ENCODE results near the gene NDUFA7.
"Not testable (repeated sequence)": the region's sequence is repeated elsewhere in the genome, so short reads cannot be mapped to it uniquely, and the experiment has no call there.

Gene NDUFA7

GRCh38 chr19:8341504-8341903 is 20.3 kb upstream of the NDUFA7 start:
- DNase-seq, result not testable (repeated sequence)

- DNase-seq, result no peak
These were observed 19.3 kb upstream of the NDUFA7 start for GRCh38 chr19:8340341-8341096.

- no peak for DNase-seq
These were observed 17.7 kb upstream of the NDUFA7 start for GRCh38 chr19:8338835-8339234.

DNA sequence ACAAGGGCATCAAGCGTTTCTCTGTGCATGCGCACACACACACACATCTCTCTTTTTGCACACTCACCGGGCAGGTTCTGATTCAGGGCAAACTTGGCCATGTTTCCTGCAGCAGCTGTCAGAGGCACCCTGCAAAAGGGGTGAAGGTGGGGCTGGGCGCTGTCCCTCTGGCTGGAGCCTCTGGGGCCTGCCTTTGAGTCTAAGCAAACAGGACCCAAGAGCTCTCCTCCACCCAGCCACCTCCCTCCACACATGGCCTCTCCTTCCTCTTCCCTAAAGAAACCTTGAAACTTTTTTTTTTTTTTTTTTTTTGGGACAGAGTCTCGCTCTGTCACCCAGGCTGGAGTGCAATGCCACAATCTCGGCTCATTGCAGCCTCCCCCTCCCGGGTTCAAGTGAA is 16.6 kb upstream of the NDUFA7 start:
- DNase-seq, result no peak

GRCh38 chr19:8336660-8337059 is 15.5 kb upstream of the NDUFA7 start:
- no peak for DNase-seq

- no peak for DNase-seq
These were observed 14.9 kb upstream of the NDUFA7 start for GRCh38 chr19:8336072-8336569.

DNA sequence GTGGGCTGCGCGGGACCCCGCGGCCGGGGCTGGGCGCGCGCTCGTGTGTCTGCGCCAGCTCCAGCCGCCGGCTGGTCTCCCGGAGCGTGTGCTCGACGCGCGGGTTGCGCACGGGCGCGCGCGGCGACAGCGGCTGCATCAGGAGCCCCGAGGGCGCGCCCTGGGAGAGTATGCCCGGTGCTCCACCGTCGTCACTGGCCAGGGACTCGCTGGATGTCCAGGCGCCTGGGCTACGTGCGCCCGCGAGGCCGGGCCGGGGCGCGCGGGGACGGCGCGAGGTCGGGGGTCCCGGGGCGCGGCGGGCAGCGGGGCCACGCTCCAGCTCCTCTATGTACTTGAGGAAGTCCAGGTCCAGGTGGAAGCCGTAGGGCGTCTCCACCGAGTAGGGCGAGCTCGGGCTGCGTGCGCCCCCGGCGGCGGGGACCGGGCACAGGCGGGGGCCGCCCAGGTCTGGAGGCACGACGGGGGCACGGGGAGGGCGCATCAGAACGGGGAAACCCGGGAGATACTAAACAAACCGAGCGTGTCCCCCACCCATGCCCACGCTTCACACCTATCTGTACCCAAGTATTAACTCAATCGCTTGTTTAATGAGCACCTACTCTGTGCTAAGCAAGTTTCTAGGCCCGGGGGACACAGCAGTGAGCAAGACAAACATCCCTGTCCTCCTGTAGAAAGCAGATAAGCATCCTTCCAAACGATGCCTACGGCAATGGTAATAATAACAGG is 14.3 kb upstream of the NDUFA7 start:
- DNase-seq, result no peak

GRCh38 chr19:8334458-8335342 is 13.5 kb upstream of the NDUFA7 start:
- peak in 1 of 2 experiments; percentile 66 for DNase-seq

DNA sequence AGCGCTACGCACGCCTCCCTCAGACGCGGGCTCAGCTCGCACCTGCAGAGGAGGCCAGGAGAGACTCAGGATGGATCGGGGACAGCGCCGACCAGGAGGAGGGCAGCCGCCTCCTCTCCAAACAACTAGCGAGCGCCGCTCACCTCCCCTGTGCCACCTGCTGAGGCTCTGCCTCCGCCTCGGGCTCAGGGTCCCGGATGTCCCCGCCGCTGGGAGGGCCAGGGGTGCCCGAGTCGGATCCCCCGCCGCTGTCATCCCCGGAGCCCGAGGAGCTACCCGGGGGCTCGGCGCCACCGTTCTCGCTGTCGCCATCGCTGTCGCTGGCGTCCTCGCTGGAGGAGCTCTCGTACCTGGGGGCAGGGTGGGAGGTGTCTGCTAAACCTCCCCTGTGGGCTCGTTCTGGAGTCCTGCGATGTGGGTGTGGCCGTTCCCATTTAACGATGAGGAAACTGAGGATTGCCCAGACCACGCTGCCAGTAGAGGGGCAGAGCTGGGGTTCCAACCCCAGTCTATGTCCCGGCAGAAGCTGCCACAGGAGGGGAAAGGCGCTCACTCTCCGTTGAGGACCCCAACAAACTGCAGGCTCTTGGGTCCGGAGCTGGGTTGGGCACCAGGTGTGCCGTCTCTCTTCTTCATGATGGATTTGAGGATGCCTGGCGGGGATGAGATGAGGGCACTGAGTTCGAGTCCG is 12.7 kb upstream of the NDUFA7 start:
- no peak for DNase-seq

DNA sequence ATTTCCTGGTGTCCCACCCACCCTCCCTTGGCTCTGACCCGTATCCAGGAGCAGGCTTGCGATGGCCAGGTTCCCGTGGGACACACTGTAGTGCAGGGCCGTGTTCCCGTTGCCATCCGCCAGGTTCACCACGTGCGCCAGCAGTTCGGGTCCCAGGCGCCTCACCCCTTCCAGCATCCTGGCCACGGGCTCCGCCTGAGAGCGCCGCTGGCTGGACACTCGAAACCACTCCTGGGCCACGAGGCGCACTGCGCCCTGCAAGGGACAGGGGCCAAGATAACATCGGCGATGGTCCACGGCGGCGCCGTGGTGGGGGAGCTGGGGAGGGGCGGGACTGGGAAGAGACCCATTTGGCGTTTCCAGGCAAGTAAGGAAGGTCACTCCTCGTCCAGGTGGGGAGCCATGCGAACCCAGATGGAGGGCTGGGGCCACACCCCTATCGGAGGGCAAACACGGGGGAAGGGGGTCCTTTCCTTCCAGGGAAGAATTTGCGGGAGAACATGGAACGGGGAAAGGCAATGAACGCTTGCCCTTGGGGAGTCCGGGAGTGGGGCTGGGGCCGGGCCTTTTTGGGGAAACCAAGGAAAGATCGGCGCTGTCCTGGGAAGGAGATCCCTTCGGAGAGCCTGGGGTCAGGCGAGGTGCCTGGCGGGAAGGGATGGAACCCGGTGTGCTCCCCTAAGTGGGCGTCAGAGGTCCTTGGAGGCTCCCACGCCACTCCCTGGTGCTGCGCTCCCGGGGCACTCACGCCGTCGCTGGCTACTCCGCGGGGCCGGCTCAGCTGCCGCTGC is 12.0 kb upstream of the NDUFA7 start:
- no peak for DNase-seq

DNA sequence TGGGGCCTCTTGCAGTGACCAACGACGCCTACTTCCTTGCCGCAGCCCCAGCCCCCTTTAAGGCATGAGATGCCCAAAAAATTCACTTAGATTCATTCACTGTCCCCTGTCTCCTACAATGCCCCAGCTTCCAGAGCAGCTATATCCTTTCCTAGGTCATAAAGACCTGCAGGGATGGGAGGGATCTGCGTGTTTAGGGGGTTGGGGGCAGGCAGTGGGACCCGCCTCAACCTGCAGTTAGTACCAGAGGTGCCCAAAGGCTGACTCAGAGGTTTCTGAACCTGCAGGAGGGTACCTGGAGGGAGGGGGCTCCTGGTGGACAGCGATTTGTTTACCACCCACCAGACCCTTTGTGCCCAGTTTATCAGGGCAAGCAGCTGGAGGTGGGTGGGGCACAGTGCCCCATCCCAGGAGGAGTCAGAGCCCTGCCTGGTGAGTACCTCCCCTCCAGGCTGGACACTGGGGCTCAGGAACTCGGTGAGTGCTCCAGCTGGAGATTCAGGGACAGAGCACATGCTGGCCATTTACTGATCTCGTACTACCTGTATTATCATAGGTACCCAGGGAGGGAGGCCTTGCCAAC is 10.2 kb upstream of the NDUFA7 start:
- DNase-seq, result no peak

- no peak for DNase-seq
These were observed 8.8 kb upstream of the NDUFA7 start for GRCh38 chr19:8329996-8330395.

GRCh38 chr19:8325454-8325853 is 4.3 kb upstream of the NDUFA7 start:
- no peak for DNase-seq

DNA sequence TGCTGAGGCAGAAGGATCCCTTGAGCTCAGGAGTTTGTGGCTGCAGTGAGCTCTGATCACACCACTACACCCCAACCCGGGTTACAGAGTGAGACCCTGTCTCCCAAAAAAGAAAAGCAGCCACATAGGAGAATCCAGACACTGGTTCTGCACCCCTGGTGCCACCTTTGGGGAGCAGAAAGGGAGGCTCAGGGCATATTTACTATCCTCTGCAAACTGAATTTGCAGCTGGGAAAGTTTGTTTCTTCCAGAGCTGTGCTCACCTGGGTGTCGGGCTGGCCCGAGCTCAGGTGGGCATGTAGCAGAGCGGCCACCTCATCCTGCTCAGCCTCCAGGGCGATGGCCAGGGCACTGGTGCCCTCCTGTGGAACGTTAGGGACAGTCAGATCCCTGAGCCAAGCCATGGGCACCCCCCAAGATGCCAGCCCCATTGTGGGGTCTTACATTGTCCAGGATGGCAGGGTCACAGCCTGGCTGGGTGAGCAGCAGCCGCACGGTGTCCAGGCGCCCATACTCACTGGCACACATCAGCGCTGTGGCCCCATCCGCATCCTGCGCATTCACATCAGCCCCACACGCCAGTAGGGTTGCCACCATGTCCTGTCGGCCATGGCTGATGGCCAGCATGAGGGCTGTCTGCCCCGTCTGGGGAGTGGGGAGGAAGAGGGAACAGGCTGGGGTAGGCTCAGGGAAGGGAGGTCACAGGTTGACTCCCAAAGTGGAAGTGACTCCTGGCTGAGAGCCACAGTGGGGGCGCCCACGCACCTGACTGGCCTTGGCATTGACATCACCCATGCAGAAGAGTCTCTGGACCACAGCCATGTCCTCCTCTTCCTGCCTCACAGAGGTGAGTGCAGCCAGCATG is 3.2 kb upstream of the NDUFA7 start:
- DNase-seq, result no peak

DNA sequence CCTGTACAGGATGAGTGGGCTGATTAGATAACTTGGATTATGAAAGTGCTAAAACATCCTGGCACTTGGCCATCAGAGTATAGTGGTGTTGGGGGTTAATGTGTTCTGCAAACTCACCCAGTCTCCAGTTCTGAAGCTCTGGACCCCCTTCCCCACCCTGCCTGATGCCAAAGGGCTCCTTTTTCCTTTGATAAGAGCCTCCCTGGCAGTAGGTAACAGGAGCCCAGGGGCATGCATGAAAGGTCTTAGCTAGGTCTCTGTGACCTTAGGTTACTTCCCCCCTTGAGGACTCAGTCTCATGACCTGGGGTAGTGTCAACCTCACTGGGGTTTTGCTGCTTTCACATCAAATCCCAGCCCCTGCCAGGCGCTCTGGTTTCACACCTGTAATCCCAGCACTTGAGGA is 2.6 kb upstream of the NDUFA7 start:
- DNase-seq, result no peak

- DNase-seq, result no peak
These were observed 1.4 kb upstream of the NDUFA7 start for GRCh38 chr19:8322638-8322997.

GRCh38 chr19:8321986-8322637 is 937 bp upstream of the NDUFA7 start:
- DNase-seq, result no peak

DNA sequence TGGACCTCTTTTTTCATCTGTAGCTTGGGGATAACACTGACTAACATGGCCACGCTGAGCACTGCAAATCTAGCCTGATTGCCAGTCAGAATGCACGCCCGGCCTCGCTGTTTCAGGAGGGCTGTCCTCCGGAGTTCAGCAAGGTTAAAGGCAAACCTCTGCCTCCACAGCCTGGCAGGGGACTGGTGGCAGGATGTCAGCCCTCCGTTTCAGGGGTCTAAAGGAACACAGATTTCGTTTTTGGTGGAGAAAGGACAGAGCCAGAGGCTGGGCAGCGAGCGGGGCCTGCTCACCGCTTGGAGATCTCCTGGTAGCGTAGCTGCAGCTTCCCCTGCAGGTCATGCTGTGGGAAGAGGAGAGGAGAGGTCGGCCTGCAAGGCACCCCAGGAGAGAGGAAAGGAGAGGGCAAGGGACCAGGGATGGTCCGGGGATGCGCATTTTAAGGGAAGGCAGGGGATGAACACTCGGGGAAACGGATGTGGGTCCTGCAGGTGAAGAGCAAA is 560 bp downstream of the NDUFA7 start:
- DNase-seq, result no peak

GRCh38 chr19:8319807-8320520 is 1.2 kb downstream of the NDUFA7 start:
- no peak for DNase-seq
